Activated T-cell treated with anti-CD3 and anti-CD28 coated beads, Interleukin-2, amount 50 U/mL, for 24 hours (primary cell): ENCODE measurements around the gene TRIM4.
"Not testable (repeated sequence)": the region's sequence is repeated elsewhere in the genome, so short reads cannot be mapped to it uniquely, and the experiment has no call there.

Experiments used
- DNase-seq: peaks from one replicate; pipeline ENCODE4 v3.0.0-alpha.2; 2020
- H3K27ac Mint-ChIP-seq: 2 replicates; pipeline ENCODE4 v1.8.0; 2020; ENCODE audit warnings: mild to moderate bottlenecking, mixed read lengths
- H3K27me3 Mint-ChIP-seq: 2 replicates; pipeline ENCODE4 v1.8.0; 2020; ENCODE audit warnings: mixed read lengths
- H3K36me3 Mint-ChIP-seq: 2 replicates; pipeline ENCODE4 v1.8.0; 2020; ENCODE audit warnings: low read depth, mixed read lengths
- H3K4me1 Mint-ChIP-seq: 2 replicates; pipeline ENCODE4 v1.8.0; 2020; ENCODE audit warnings: low read depth, mixed read lengths
- H3K4me3 Mint-ChIP-seq: 2 replicates; pipeline ENCODE4 v1.8.0; 2020; ENCODE audit warnings: mild to moderate bottlenecking, moderate library complexity, mixed read lengths
- H3K9me3 Mint-ChIP-seq: 2 replicates; pipeline ENCODE4 v1.8.0; 2020; ENCODE audit warnings: mixed read lengths

The TRIM4 gene, protein sequence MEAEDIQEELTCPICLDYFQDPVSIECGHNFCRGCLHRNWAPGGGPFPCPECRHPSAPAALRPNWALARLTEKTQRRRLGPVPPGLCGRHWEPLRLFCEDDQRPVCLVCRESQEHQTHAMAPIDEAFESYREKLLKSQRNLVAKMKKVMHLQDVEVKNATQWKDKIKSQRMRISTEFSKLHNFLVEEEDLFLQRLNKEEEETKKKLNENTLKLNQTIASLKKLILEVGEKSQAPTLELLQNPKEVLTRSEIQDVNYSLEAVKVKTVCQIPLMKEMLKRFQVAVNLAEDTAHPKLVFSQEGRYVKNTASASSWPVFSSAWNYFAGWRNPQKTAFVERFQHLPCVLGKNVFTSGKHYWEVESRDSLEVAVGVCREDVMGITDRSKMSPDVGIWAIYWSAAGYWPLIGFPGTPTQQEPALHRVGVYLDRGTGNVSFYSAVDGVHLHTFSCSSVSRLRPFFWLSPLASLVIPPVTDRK

DNA sequence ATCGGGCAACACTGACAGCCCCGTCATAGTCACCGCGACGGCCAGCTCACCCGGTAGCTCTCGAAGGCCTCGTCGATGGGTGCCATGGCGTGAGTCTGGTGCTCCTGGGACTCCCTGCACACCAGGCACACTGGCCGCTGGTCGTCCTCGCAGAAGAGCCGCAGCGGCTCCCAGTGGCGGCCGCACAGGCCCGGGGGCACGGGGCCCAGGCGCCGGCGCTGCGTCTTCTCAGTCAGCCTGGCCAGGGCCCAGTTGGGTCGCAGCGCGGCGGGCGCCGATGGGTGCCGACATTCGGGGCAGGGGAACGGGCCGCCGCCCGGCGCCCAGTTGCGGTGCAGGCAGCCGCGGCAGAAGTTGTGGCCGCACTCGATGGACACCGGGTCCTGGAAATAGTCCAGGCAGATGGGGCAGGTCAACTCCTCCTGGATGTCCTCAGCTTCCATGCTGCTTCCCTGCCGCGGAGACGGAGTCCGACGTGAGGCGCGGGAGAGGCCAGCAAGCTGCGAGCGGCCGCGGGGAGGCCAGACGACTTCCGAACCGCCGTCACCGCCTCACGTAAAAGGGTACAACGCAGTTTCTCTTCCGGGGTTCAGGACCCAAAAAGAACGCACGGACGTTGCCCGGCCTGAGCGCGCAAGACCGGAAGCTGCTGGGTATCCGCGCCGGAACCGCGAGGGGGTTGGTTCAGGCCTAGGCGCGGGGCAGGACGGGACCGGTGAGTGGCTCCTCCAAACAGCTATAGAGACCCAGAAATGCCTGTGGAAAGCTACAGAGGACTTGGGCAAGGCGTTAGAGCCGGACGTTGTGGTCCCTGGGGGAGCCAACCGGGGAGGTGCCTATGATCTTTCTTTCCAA lies at the start of gene TRIM4:
Gene TRIM4 (minus strand): TSS at position 572 of the 855 bp plus-strand sequence. CDS start 129 bp downstream, at position 443.
- H3K4me3 Mint-ChIP-seq, result peak within 1 kb of the TSS; percentile 99
- H3K27ac Mint-ChIP-seq, result peak within 1 kb of the TSS; percentile 99
- peaks cover 49% of the 10 kb centered on the region for H3K4me1 Mint-ChIP-seq
- no peaks in the 10 kb centered on the region for H3K27me3 Mint-ChIP-seq
- H3K9me3 Mint-ChIP-seq, result no peaks in the 10 kb centered on the region
- DNase-seq, result peak; percentile 93
- peaks cover 63% of the 10 kb centered on the region for H3K36me3 Mint-ChIP-seq

DNA sequence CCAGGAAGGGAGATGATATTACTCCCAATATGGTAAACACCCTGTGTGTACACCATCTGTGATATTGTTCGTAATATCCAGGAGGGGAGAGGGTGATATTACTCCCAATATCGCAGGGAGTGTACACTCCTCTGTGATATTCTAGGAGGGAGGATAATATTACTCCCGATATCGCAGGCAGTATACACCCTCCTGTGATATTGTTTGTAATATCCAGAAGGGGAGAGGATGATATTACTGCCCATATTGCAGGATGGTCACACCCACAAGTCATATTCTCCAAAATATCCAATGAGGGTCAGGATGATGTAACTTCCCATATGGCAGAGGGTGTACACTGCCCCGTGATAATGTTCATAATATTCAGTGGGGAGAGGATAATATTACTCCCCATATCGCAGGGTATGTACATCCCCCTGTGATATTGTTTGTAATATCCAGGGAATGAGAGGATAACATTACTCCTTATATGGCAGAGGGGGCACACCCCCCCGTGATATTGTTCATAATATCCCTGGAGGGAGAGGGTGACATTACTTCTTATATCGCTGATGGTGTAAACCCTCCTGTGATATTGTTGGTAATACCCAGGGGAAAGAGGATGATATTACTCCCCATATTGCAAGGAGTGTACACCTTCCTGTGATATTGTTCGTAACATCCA lies 39.4 kb upstream of the TRIM4 start:
- DNase-seq, result no peak
- Mint-ChIP-seq H3K4me1 (peaks cover 4% of the 10 kb centered on the region), H3K27me3 (peaks cover 29% of the 10 kb centered on the region), H3K27ac (no peak overlapping the region), H3K4me3 (no peak overlapping the region), H3K9me3 (no peaks in the 10 kb centered on the region), H3K36me3 (no peaks in the 10 kb centered on the region)

- Mint-ChIP-seq H3K4me1 (peaks cover 6% of the 10 kb centered on the region), H3K27ac (no peak overlapping the region), H3K27me3 (peaks cover 6% of the 10 kb centered on the region), H3K36me3 (no peaks in the 10 kb centered on the region), H3K4me3 (no peak overlapping the region), H3K9me3 (peaks cover 9% of the 10 kb centered on the region)
- no peak for DNase-seq
These were observed 35.9 kb upstream of the TRIM4 start for GRCh38 chr7:99955247-99955646.

- not testable (repeated sequence) for H3K36me3 Mint-ChIP-seq, H3K9me3 Mint-ChIP-seq, H3K4me1 Mint-ChIP-seq, H3K27ac Mint-ChIP-seq, H3K4me3 Mint-ChIP-seq, DNase-seq, H3K27me3 Mint-ChIP-seq
These were observed 35.3 kb upstream of the TRIM4 start for GRCh38 chr7:99954643-99955042.

GRCh38 chr7:99953649-99954048 lies 34.3 kb upstream of the TRIM4 start:
- DNase-seq, result no peak

DNA sequence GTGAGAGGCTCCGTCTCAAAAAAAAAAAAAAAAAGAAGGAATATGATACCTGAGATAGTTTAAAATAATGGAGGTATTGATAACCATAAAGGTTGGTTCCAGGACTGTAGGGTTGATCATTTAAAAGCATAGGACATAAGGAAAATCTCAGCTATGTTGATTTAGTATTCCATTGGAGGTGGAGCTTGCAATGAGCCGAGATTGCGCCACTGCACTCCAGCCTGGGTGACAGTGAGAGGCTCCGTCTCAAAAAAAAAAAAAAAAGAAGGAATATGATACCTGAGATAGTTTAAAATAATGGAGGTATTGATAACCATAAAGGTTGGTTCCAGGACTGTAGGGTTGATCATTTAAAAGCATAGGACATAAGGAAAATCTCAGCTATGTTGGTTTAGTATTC lies 33.3 kb upstream of the TRIM4 start:
- not testable (repeated sequence) for H3K4me1 Mint-ChIP-seq, H3K9me3 Mint-ChIP-seq, H3K36me3 Mint-ChIP-seq, H3K27ac Mint-ChIP-seq, DNase-seq, H3K4me3 Mint-ChIP-seq
- peaks cover 14% of the 10 kb centered on the region for H3K27me3 Mint-ChIP-seq

More at GRCh38 chr7:99953649-99954048, 34.3 kb upstream of the TRIM4 start:
- peaks cover 6% of the 10 kb centered on the region for H3K4me1 Mint-ChIP-seq
- no peak overlapping the region for H3K27ac Mint-ChIP-seq
- H3K36me3 Mint-ChIP-seq, result no peaks in the 10 kb centered on the region
- peaks cover 9% of the 10 kb centered on the region for H3K9me3 Mint-ChIP-seq
- peaks cover 10% of the 10 kb centered on the region for H3K27me3 Mint-ChIP-seq
- no peak overlapping the region for H3K4me3 Mint-ChIP-seq

DNA sequence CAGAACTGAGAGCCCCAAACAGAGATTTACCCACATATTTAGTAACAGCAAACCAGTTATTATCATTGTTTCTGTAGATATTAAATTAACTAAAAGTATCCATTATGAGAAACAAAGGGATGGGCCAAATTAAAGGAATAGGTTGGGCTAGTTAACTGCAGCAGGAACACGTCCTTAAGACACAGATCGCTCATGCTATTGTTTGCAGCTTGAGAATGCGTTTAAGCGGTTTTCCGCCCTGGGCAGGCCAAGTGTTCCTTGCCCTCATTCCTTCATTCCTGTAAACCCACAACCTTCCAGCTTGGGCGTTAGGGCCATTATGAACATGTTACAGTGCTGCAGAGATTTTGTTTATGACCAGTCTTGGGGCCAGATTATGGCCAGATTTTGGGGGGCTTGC lies 31.5 kb upstream of the TRIM4 start:
- H3K4me1 Mint-ChIP-seq, H3K27ac Mint-ChIP-seq, H3K9me3 Mint-ChIP-seq, H3K4me3 Mint-ChIP-seq, H3K36me3 Mint-ChIP-seq, DNase-seq: not testable (repeated sequence)
- H3K27me3 Mint-ChIP-seq, result peaks cover 21% of the 10 kb centered on the region

GRCh38 chr7:99949645-99950228 lies 30.4 kb upstream of the TRIM4 start:
- Mint-ChIP-seq H3K4me1 (peaks cover 6% of the 10 kb centered on the region), H3K27ac (no peak overlapping the region), H3K9me3 (peaks cover 9% of the 10 kb centered on the region), H3K36me3 (no peaks in the 10 kb centered on the region), H3K27me3 (peaks cover 17% of the 10 kb centered on the region), H3K4me3 (no peak overlapping the region)
- no peak for DNase-seq

DNA sequence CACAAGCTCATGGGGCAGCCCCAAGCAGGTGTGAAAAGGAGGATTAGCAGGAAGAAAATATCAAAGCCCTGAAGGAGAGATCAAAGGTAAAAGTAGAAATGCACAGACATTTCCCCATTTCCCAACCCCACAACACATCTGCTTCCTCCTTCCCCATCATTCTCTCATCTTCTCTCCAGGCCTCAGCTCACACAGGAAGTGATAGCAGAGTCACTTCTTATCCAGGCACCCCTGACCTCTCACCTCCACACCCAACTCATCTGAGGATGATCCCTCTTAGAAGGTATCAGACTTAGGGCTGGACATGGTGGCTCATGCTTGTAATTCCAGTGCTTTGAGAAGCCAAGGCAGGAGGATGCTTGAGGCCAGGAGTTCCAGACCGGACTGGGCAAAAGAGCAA lies 28.3 kb upstream of the TRIM4 start:
- H3K9me3 Mint-ChIP-seq, result peaks cover 9% of the 10 kb centered on the region
- no peaks in the 10 kb centered on the region for H3K36me3 Mint-ChIP-seq
- DNase-seq, result no peak
- H3K4me1 Mint-ChIP-seq, result peaks cover 6% of the 10 kb centered on the region
- no peak overlapping the region for H3K27ac Mint-ChIP-seq
- no peak overlapping the region for H3K4me3 Mint-ChIP-seq
- peaks cover 17% of the 10 kb centered on the region for H3K27me3 Mint-ChIP-seq

DNA sequence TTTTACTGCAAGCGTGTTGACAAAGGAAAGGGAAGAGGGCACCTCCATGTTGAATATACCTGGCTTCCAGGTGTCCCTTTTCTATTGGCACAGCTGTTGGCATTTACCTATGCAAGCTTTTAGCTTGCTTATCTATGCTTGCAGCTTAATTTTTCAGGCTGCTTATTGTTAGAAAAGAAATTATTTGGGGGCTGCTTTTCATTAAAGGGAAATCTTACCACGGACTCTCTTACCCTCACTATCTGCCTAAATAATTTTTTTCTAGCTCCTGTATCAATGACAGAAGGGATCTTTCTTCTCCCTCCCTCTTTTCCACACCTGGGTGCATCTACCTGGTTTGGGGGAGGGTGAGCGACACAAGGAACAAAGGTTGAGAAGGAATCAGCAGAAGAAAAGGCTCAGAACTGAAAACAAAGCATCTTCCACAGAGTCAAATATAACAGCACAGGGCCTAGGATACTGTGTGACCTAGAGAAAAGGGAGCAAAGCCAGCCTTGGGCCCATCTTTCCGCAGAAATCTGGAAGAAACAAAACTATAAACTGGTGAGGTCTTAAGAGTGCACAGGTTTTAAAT lies 25.3 kb upstream of the TRIM4 start:
- no peak for DNase-seq
- H3K4me3 Mint-ChIP-seq, result no peak overlapping the region
- H3K9me3 Mint-ChIP-seq, result no peaks in the 10 kb centered on the region
- H3K4me1 Mint-ChIP-seq, result peaks cover 6% of the 10 kb centered on the region
- H3K36me3 Mint-ChIP-seq, result no peaks in the 10 kb centered on the region
- peaks cover 20% of the 10 kb centered on the region for H3K27me3 Mint-ChIP-seq
- H3K27ac Mint-ChIP-seq, result no peak overlapping the region

GRCh38 chr7:99943641-99944496 lies 24.5 kb upstream of the TRIM4 start:
- Mint-ChIP-seq H3K27me3 (peaks cover 24% of the 10 kb centered on the region), H3K4me1 (peaks cover 6% of the 10 kb centered on the region), H3K9me3 (peaks cover 5% of the 10 kb centered on the region), H3K36me3 (no peaks in the 10 kb centered on the region), H3K4me3 (peak overlapping the region; percentile 28), H3K27ac (peak overlapping the region; percentile 19)
- DNase-seq, result no peak

DNA sequence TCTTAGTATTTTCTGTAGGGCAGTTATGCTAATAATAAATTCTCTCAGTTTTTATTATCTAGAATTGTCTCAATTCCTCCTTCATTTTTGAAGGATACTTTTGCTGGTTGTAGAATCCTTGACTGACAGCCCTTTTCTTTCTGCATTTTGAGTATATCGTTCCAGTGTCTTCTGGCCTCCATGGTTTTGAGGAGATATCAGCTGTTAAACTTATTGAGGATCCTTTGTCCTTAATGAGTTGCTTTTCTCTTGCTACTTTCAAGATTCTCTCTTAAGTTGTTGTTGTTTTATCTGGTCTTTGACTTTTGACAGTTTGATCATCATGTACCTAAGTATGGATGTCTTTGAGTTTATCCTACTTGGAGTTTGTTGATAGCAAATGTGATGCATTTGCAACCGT lies 19.0 kb upstream of the TRIM4 start:
- H3K4me3 Mint-ChIP-seq, result no peak overlapping the region

DNA sequence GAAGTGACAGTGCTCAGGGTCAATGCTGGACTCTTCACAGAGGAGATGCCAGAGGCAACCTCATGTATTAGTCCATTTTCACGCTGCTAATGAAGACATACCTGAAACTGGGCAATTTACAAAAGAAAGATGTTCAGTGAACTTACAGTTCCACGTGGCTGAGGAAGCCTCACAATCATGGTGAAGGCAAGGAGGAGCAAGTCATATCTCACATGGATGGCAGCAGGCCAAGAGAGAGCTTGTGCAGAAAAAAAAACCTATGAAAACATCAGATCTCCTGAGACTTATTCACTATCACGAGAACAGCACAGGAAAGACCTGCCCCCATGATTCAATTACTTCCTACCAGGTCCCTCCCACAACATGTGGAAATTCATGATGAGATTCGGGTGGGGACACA lies 15.7 kb upstream of the TRIM4 start:
- Mint-ChIP-seq H3K4me1 (peaks cover 19% of the 10 kb centered on the region), H3K27me3 (peaks cover 13% of the 10 kb centered on the region), H3K9me3 (peaks cover 13% of the 10 kb centered on the region)
- not testable (repeated sequence) for H3K4me3 Mint-ChIP-seq, H3K36me3 Mint-ChIP-seq, H3K27ac Mint-ChIP-seq, DNase-seq

More for the DNA sequence above, 19.0 kb upstream of the TRIM4 start:
- Mint-ChIP-seq H3K27me3 (peaks cover 21% of the 10 kb centered on the region), H3K27ac (no peak overlapping the region), H3K9me3 (peaks cover 13% of the 10 kb centered on the region), H3K36me3 (no peaks in the 10 kb centered on the region), H3K4me1 (peaks cover 12% of the 10 kb centered on the region)
- no peak for DNase-seq
